ENCODE data around the gene TPRKB.
"Not testable (repeated sequence)": the region's sequence is repeated elsewhere in the genome, so short reads cannot be mapped to it uniquely, and the experiment has no call there.

The TPRKB gene

DNA sequence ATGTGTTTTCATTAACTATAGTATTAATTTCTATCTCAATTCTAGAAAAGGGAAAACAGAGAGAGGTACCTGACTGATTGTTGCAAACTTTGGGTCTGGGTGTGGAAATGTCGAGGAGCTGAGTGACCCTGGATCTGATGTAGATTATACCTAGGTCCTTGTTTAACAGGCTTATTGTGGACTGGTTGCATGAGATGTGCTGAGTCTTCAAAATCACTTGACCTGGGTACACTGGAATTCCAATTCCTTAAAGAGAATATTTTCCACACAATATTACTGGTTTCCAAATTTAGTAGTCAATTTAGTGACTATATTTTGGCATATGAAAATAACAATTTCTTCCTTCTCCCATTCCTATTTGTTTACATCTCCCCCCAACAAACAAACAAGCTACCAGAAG lies 29.2 kb upstream of the TPRKB start:
- H3K36me3 ChIP-seq (ENCODE audit: control insufficient read depth, insufficient read depth, low read length), result no peaks in the 10 kb centered on the region
- no peaks in the 10 kb centered on the region for H3K79me2 ChIP-seq

DNA sequence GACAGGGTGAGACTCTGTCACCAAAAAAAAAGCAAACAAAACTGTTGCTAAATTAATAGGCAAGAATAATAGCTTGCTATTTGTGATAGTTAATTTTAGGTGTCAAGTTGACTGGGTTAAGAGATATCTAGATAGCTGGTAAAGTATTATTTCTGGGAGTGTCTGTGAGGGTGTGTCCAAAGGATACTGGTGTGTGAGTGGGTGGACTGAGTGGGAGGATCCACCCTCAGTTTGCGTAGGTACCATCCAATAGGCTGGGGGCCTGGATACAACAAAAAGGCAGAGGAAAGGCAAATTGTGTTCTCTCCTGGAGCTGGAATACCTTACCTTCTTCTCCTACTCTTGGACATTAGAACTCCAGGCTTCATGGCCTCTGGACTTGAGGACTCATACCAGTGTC lies 27.8 kb upstream of the TPRKB start:
- no peaks in the 10 kb centered on the region for H3K4me1 ChIP-seq
- no peak overlapping the region for H3K4me2 ChIP-seq (ENCODE audit: low read length)
- no peak overlapping the region for H3K9ac ChIP-seq
- H3K79me2 ChIP-seq, result no peaks in the 10 kb centered on the region
- H3K36me3 ChIP-seq (ENCODE audit: control insufficient read depth, insufficient read depth, low read length), result no peaks in the 10 kb centered on the region
- TF ChIP-seq, protein P1, sequence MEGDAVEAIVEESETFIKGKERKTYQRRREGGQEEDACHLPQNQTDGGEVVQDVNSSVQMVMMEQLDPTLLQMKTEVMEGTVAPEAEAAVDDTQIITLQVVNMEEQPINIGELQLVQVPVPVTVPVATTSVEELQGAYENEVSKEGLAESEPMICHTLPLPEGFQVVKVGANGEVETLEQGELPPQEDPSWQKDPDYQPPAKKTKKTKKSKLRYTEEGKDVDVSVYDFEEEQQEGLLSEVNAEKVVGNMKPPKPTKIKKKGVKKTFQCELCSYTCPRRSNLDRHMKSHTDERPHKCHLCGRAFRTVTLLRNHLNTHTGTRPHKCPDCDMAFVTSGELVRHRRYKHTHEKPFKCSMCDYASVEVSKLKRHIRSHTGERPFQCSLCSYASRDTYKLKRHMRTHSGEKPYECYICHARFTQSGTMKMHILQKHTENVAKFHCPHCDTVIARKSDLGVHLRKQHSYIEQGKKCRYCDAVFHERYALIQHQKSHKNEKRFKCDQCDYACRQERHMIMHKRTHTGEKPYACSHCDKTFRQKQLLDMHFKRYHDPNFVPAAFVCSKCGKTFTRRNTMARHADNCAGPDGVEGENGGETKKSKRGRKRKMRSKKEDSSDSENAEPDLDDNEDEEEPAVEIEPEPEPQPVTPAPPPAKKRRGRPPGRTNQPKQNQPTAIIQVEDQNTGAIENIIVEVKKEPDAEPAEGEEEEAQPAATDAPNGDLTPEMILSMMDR (IDR thresholded peaks at IDR 0.05), result no peak
- H3K27me3 ChIP-seq (ENCODE audit: control insufficient read depth, insufficient read depth, low read length), result no peaks in the 10 kb centered on the region
- H3K9me3 ChIP-seq (ENCODE audit: control insufficient read depth, low read length), result no peaks in the 10 kb centered on the region
- H3K4me3 ChIP-seq (ENCODE audit: low read depth, low read length), result no peak overlapping the region
- H2AFZ ChIP-seq, result no peak overlapping the region
- no peak overlapping the region for H3K27ac ChIP-seq

More for the DNA sequence above, 29.2 kb upstream of the TPRKB start:
- TF ChIP-seq, protein P1 (IDR thresholded peaks at IDR 0.05), result no peak
- H2AFZ ChIP-seq, result no peak overlapping the region
- no peaks in the 10 kb centered on the region for H3K9me3 ChIP-seq (ENCODE audit: control insufficient read depth, low read length)
- no peak overlapping the region for H3K4me2 ChIP-seq (ENCODE audit: low read length)
- no peak overlapping the region for H3K9ac ChIP-seq
- no peak overlapping the region for H3K4me3 ChIP-seq (ENCODE audit: low read depth, low read length)
- H3K27me3 ChIP-seq (ENCODE audit: control insufficient read depth, insufficient read depth, low read length), result no peaks in the 10 kb centered on the region
- H3K4me1 ChIP-seq, result no peaks in the 10 kb centered on the region
- no peak overlapping the region for H3K27ac ChIP-seq

DNA sequence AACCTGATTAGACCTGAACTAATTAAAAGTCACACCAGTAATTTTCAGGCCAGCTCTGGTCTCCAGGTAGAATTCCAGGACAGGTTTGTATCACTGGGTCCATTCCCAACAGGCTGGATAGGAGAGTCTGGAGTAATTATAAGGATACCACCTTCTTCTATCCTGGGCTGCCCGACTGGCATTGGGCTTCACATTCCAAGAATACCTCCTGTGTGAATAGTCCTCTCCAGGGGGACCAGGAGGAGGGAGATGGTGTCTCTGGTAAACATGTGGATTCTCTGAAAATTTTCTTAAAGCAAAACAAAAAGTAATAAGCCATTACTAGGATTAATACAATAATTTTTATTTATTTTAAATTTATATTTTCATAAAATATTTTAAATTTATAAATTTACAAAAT lies 25.4 kb upstream of the TPRKB start:
- Histone ChIP-seq H3K9me3 (ENCODE audit: control insufficient read depth, low read length) (no peaks in the 10 kb centered on the region), H3K4me1 (peaks cover 7% of the 10 kb centered on the region), H3K27me3 (ENCODE audit: control insufficient read depth, insufficient read depth, low read length) (no peaks in the 10 kb centered on the region), H3K79me2 (no peaks in the 10 kb centered on the region), H2AFZ (no peak overlapping the region), H3K27ac (no peak overlapping the region), H3K9ac (no peak overlapping the region), H3K4me3 (ENCODE audit: low read depth, low read length) (no peak overlapping the region), H3K36me3 (ENCODE audit: control insufficient read depth, insufficient read depth, low read length) (no peaks in the 10 kb centered on the region), H3K4me2 (ENCODE audit: low read length) (no peak overlapping the region)
- TF ChIP-seq, protein P1 (IDR thresholded peaks at IDR 0.05), result no peak

DNA sequence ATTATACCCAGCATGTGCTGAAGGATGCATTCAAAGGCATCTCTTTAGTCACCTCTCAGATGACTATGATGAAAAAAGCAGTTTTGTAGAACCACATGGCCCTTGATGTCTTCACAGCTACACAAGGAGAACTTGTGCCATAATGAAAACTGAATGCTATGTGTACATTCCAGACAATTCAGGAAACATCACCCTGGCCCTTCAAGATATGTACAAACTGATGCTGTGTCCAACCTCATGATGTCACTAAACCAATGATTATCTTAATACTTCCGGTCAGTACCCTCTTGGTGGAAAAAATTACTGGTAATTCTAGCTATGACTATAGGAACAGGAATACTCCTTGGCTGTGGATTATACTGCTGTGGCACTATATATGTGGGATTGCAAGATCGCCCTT lies 22.8 kb upstream of the TPRKB start:
- TF ChIP-seq, protein P1 (IDR thresholded peaks at IDR 0.05), result no peak
- Histone ChIP-seq H3K36me3 (ENCODE audit: control insufficient read depth, insufficient read depth, low read length) (no peaks in the 10 kb centered on the region), H3K27me3 (ENCODE audit: control insufficient read depth, insufficient read depth, low read length) (no peaks in the 10 kb centered on the region), H3K27ac (no peak overlapping the region), H3K9me3 (ENCODE audit: control insufficient read depth, low read length) (no peaks in the 10 kb centered on the region), H3K79me2 (no peaks in the 10 kb centered on the region), H3K4me3 (ENCODE audit: low read depth, low read length) (no peak overlapping the region), H3K4me1 (peaks cover 7% of the 10 kb centered on the region), H2AFZ (no peak overlapping the region), H3K4me2 (ENCODE audit: low read length) (no peak overlapping the region), H3K9ac (no peak overlapping the region)

DNA sequence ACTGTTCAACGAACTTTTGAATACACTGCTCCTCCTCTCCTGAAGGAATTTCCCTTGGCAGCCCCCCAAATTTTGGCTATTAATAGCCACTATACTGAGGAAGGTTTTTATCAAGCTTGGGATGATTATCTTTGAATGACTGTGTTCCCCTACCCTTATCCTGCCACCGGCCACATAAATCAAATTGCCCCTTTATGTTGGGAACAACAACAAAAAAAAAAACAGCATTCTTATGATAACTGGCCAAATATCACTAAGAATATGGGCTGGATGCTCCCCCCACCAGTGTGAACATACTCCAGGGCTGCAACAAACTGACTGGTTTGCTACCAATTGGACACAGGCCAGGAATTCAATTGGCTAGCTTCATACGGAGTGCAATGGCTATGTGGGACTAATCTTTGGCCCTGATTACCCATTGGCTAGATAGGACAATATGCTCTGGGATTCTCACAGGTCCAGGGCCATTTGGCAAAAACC lies 22.2 kb upstream of the TPRKB start:
- Histone ChIP-seq H3K4me2 (ENCODE audit: low read length) (no peak overlapping the region), H3K9ac (no peak overlapping the region), H3K79me2 (no peaks in the 10 kb centered on the region), H3K9me3 (ENCODE audit: control insufficient read depth, low read length) (no peaks in the 10 kb centered on the region), H3K4me1 (peaks cover 7% of the 10 kb centered on the region), H3K4me3 (ENCODE audit: low read depth, low read length) (no peak overlapping the region), H3K27ac (no peak overlapping the region), H3K36me3 (ENCODE audit: control insufficient read depth, insufficient read depth, low read length) (no peaks in the 10 kb centered on the region), H3K27me3 (ENCODE audit: control insufficient read depth, insufficient read depth, low read length) (no peaks in the 10 kb centered on the region), H2AFZ (no peak overlapping the region)
- TF ChIP-seq, protein P1 (IDR thresholded peaks at IDR 0.05), result no peak

DNA sequence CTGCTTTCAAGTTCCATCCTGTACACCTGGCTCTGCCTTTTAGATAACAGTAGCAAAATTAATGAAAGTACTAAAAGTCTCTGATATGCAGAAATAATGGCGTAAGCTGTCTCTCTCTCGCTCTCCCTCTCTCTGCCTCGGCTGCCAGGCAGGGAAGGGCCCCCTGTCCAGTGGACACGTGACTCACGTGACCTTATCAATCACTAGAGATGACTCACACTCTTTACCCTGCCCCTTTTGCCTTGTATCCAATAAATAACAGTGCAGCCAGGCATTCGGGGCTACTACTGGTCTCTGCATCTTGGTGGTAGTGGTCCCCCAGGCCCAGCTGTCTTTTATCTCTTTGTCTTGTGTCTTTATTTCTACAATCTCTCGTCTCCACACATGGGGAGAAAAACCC lies 17.2 kb upstream of the TPRKB start:
- H3K27me3 ChIP-seq (ENCODE audit: control insufficient read depth, insufficient read depth, low read length); H3K4me2 ChIP-seq (ENCODE audit: low read length); H2AFZ ChIP-seq; H3K4me1 ChIP-seq; H3K4me3 ChIP-seq (ENCODE audit: low read depth, low read length); H3K79me2 ChIP-seq; H3K36me3 ChIP-seq (ENCODE audit: control insufficient read depth, insufficient read depth, low read length); H3K9me3 ChIP-seq (ENCODE audit: control insufficient read depth, low read length); H3K9ac ChIP-seq; H3K27ac ChIP-seq: not testable (repeated sequence)
